Nephron progenitor cell (in vitro differentiated cells): ENCODE results near the gene SOHLH1.

Experiments
- DNase-seq: peaks from one replicate; pipeline ENCODE4 v3.0.0; 2021
- H3K27ac Mint-ChIP-seq: 2 replicates; pipeline ENCODE4 v1.8.0; 2021; ENCODE audit warnings: mild to moderate bottlenecking, moderate library complexity, mixed read lengths
- H3K27me3 Mint-ChIP-seq: 2 replicates; pipeline ENCODE4 v1.8.0; 2021; ENCODE audit warnings: mild to moderate bottlenecking, low read depth, mixed read lengths; ENCODE audit not compliant: poor library complexity
- H3K36me3 Mint-ChIP-seq: 2 replicates; pipeline ENCODE4 v1.8.0; 2021; ENCODE audit warnings: low read depth, mixed read lengths
- H3K4me1 Mint-ChIP-seq: 2 replicates; pipeline ENCODE4 v1.8.0; 2021; ENCODE audit warnings: mixed read lengths
- H3K4me3 Mint-ChIP-seq: 2 replicates; pipeline ENCODE4 v1.8.0; 2021; ENCODE audit warnings: mild to moderate bottlenecking, moderate library complexity, mixed read lengths
- H3K9me3 Mint-ChIP-seq: 2 replicates; pipeline ENCODE4 v1.8.0; 2021; ENCODE audit warnings: mild to moderate bottlenecking, moderate library complexity, mixed read lengths
- CTCF ChIP-seq: fragments of 200-600 bp; sonication (generic); IDR thresholded peaks from 2 replicates; pipeline ENCODE4 v1.5.0; 2021; ENCODE audit warnings: antibody characterized with exemption

Gene SOHLH1, protein sequence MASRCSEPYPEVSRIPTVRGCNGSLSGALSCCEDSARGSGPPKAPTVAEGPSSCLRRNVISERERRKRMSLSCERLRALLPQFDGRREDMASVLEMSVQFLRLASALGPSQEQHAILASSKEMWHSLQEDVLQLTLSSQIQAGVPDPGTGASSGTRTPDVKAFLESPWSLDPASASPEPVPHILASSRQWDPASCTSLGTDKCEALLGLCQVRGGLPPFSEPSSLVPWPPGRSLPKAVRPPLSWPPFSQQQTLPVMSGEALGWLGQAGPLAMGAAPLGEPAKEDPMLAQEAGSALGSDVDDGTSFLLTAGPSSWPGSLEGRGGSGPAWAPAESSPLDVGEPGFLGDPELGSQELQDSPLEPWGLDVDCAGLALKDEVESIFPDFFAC

DNA sequence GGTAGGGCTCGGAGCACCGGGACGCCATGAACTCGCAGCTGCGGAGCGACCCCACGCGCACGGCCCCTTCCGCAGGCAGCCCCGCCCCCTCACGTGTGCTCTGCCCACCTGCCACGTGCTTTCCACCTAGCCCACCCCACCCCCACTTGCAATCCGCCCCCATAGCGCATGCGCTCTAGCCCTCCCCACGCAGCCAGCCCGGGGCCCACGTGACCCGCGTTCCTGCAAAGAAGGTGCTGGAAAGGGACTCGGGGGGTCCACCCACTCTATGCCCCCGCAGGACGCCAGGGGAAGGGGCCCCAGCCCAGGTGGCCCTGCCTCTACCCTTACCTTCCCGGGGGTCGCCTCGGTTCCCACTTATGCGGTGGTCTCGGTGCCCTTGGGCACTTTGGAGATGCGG, at the start of gene SOHLH1:
TSS of gene SOHLH1 (minus strand) at position 42 of the 400 bp plus-strand sequence. CDS start at position 28, 14 bp downstream.
- no peak within 1 kb of the TSS for H3K27ac Mint-ChIP-seq
- no peak for TF ChIP-seq CTCF
- H3K4me1 Mint-ChIP-seq = peaks cover 6% of the 10 kb centered on the region
- no peak within 1 kb of the TSS for H3K4me3 Mint-ChIP-seq
- no peaks in the 10 kb centered on the region for H3K36me3 Mint-ChIP-seq
- no peak for DNase-seq
- H3K27me3 Mint-ChIP-seq = peaks cover 47% of the 10 kb centered on the region
- H3K9me3 Mint-ChIP-seq = no peaks in the 10 kb centered on the region

- no peaks in the 10 kb centered on the region for H3K9me3 Mint-ChIP-seq
- peaks cover 20% of the 10 kb centered on the region for H3K27me3 Mint-ChIP-seq
- no peak for TF ChIP-seq CTCF
- no peaks in the 10 kb centered on the region for H3K36me3 Mint-ChIP-seq
- no peak overlapping the region for H3K27ac Mint-ChIP-seq
- peaks cover 5% of the 10 kb centered on the region for H3K4me1 Mint-ChIP-seq
- no peak for DNase-seq
- no peak overlapping the region for H3K4me3 Mint-ChIP-seq
Observed at GRCh38 chr9:135748676-135749075, 49.4 kb upstream of the SOHLH1 start.

- Mint-ChIP-seq H3K36me3 (no peaks in the 10 kb centered on the region), H3K27me3 (peaks cover 16% of the 10 kb centered on the region), H3K4me1 (peaks cover 5% of the 10 kb centered on the region), H3K4me3 (no peak overlapping the region), H3K9me3 (no peaks in the 10 kb centered on the region), H3K27ac (no peak overlapping the region)
- no peak for DNase-seq
- TF ChIP-seq CTCF = no peak
Observed at GRCh38 chr9:135747311-135747710, 48.0 kb upstream of the SOHLH1 start.

- no peaks in the 10 kb centered on the region for H3K9me3 Mint-ChIP-seq
- peaks cover under 1% of the 10 kb centered on the region for H3K4me1 Mint-ChIP-seq
- no peak for TF ChIP-seq CTCF
- no peaks in the 10 kb centered on the region for H3K36me3 Mint-ChIP-seq
- no peak overlapping the region for H3K27ac Mint-ChIP-seq
- peaks cover 10% of the 10 kb centered on the region for H3K27me3 Mint-ChIP-seq
- H3K4me3 Mint-ChIP-seq = no peak overlapping the region
- DNase-seq = no peak
Observed at GRCh38 chr9:135746565-135746964, 47.3 kb upstream of the SOHLH1 start.

- TF ChIP-seq CTCF = no peak
- no peak overlapping the region for H3K4me3 Mint-ChIP-seq
- DNase-seq = no peak
- no peaks in the 10 kb centered on the region for H3K4me1 Mint-ChIP-seq
- peaks cover 9% of the 10 kb centered on the region for H3K27me3 Mint-ChIP-seq
- H3K9me3 Mint-ChIP-seq = no peaks in the 10 kb centered on the region
- H3K36me3 Mint-ChIP-seq = no peaks in the 10 kb centered on the region
- no peak overlapping the region for H3K27ac Mint-ChIP-seq
Observed at GRCh38 chr9:135745686-135746324, 46.5 kb upstream of the SOHLH1 start.
